GM18517 (cell line): Measurements from ENCODE around the gene RFX2.

Experiments
- ATAC-seq: cut with Tn5 transposase; IDR thresholded peaks from one replicate; pipeline ENCODE4 v1.9.1; 2021; ENCODE audit warnings: mild to moderate bottlenecking, moderate library complexity; ENCODE audit not compliant: unreplicated experiment

The RFX2 gene

GRCh38 chr19:6061376-6062130 lies 48.7 kb downstream of the RFX2 start:
- no peak for ATAC-seq

- ATAC-seq, result no peak
These were observed 49.5 kb downstream of the RFX2 start for GRCh38 chr19:6060600-6061375.

GRCh38 chr19:6059988-6060599 lies 50.2 kb downstream of the RFX2 start:
- no peak for ATAC-seq

GRCh38 chr19:6059396-6059947 lies 50.8 kb downstream of the RFX2 start:
- no peak for ATAC-seq

- ATAC-seq, result no peak
These were observed 51.6 kb downstream of the RFX2 start for GRCh38 chr19:6058518-6059201.

- ATAC-seq, result no peak
These were observed 52.4 kb downstream of the RFX2 start for GRCh38 chr19:6057651-6058517.

GRCh38 chr19:6056801-6057650 lies 53.3 kb downstream of the RFX2 start:
- no peak for ATAC-seq

- ATAC-seq, result no peak
These were observed 54.0 kb downstream of the RFX2 start for GRCh38 chr19:6056282-6056741.

GRCh38 chr19:6055013-6055795 lies 55.1 kb downstream of the RFX2 start:
- ATAC-seq, result no peak

GRCh38 chr19:6048793-6049405 lies 61.4 kb downstream of the RFX2 start:
- ATAC-seq, result no peak

- ATAC-seq, result no peak
These were observed 62.0 kb downstream of the RFX2 start for GRCh38 chr19:6048348-6048747.

- no peak for ATAC-seq
These were observed 62.5 kb downstream of the RFX2 start for GRCh38 chr19:6047741-6048251.

- no peak for ATAC-seq
These were observed 63.0 kb downstream of the RFX2 start for GRCh38 chr19:6047256-6047655.

- ATAC-seq, result no peak
These were observed 65.2 kb downstream of the RFX2 start for GRCh38 chr19:6045108-6045507.

GRCh38 chr19:6044056-6044805 lies 66.1 kb downstream of the RFX2 start:
- ATAC-seq, result no peak

GRCh38 chr19:6042776-6043726 lies 67.2 kb downstream of the RFX2 start:
- ATAC-seq, result no peak
